ENCODE data around the gene MAP7D2. TPM values are rescaled to one million over a fixed set of nuclear protein-coding genes. Genes with fewer than 3 reads are reported as not detected.

MAP7D2 gene
- total and polyA plus RNA-seq, 2 donors from 2014 or later = 0.76 to 3.6 TPM

- FAIRE-seq = no peak
- TF ChIP-seq CTCF (IDR thresholded peaks at IDR 0.05; ENCODE audit: borderline replicate concordance, extremely low read depth, insufficient read depth) = no peak
- Histone ChIP-seq H3K27ac (ENCODE audit: low read depth in 2 of 2, low read length in 2 of 2) (no peak overlapping the region), H3K27me3 (ENCODE audit: control insufficient read depth, insufficient read depth, low read length) (peaks cover 12% of the 10 kb centered on the region), H3K4me3 (ENCODE audit: low read length in 3 of 3) (no peak overlapping the region), H3K4me1 (ENCODE audit: control insufficient read depth in 2 of 3, insufficient read depth in 2 of 3, low read depth in 1 of 3, low read length in 3 of 3) (no peaks in the 10 kb centered on the region), H3K36me3 (ENCODE audit: control insufficient read depth in 2 of 3, insufficient read depth in 3 of 3, low read length in 3 of 3) (no peaks in the 10 kb centered on the region), H3K9ac (ENCODE audit: low read length in 3 of 3) (no peak overlapping the region), H3K9me3 (ENCODE audit: control insufficient read depth in 2 of 3, insufficient read depth in 1 of 3, low read length in 3 of 3) (no peaks in the 10 kb centered on the region)
- no peak for DNase-seq
- intact Hi-C loops (cut with DNase I) = no loop called here
These were observed 4.5 kb downstream of the MAP7D2 start for GRCh38 chrX:20112022-20112774.

- intact Hi-C loops (cut with DNase I) = no loop called here
- FAIRE-seq (no peak), DNase-seq (no peak)
- no peaks in the 10 kb centered on the region for H3K4me1 ChIP-seq (ENCODE audit: control insufficient read depth in 2 of 3, insufficient read depth in 2 of 3, low read depth in 1 of 3, low read length in 3 of 3)
- H3K9ac ChIP-seq (ENCODE audit: low read length in 3 of 3) = no peak overlapping the region
- no peaks in the 10 kb centered on the region for H3K9me3 ChIP-seq (ENCODE audit: control insufficient read depth in 2 of 3, insufficient read depth in 1 of 3, low read length in 3 of 3)
- no peaks in the 10 kb centered on the region for H3K36me3 ChIP-seq (ENCODE audit: control insufficient read depth in 2 of 3, insufficient read depth in 3 of 3, low read length in 3 of 3)
- peaks cover 9% of the 10 kb centered on the region for H3K27me3 ChIP-seq (ENCODE audit: control insufficient read depth, insufficient read depth, low read length)
- no peak overlapping the region for H3K4me3 ChIP-seq (ENCODE audit: low read length in 3 of 3)
- H3K27ac ChIP-seq (ENCODE audit: low read depth in 2 of 2, low read length in 2 of 2) = no peak overlapping the region
- no peak for TF ChIP-seq CTCF (IDR thresholded peaks at IDR 0.05; ENCODE audit: borderline replicate concordance, extremely low read depth, insufficient read depth)
These were observed 5.4 kb downstream of the MAP7D2 start for GRCh38 chrX:20111271-20111670.

- H3K9ac ChIP-seq (ENCODE audit: low read length in 3 of 3) = no peak overlapping the region
- no peak overlapping the region for H3K27ac ChIP-seq (ENCODE audit: low read depth in 2 of 2, low read length in 2 of 2)
- H3K4me1 ChIP-seq (ENCODE audit: control insufficient read depth in 2 of 3, insufficient read depth in 2 of 3, low read depth in 1 of 3, low read length in 3 of 3) = no peaks in the 10 kb centered on the region
- DNase-seq (no peak), FAIRE-seq (no peak)
- H3K27me3 ChIP-seq (ENCODE audit: control insufficient read depth, insufficient read depth, low read length) = peaks cover 9% of the 10 kb centered on the region
- H3K9me3 ChIP-seq (ENCODE audit: control insufficient read depth in 2 of 3, insufficient read depth in 1 of 3, low read length in 3 of 3) = no peaks in the 10 kb centered on the region
- no peak for TF ChIP-seq CTCF (IDR thresholded peaks at IDR 0.05; ENCODE audit: borderline replicate concordance, extremely low read depth, insufficient read depth)
- intact Hi-C loops (cut with DNase I) = no loop called here
- H3K36me3 ChIP-seq (ENCODE audit: control insufficient read depth in 2 of 3, insufficient read depth in 3 of 3, low read length in 3 of 3) = no peaks in the 10 kb centered on the region
- no peak overlapping the region for H3K4me3 ChIP-seq (ENCODE audit: low read length in 3 of 3)
These were observed 14.6 kb downstream of the MAP7D2 start for GRCh38 chrX:20101934-20102581.

All from kidney (tissue), 14 donors.